ENCODE measurements around the gene TEAD3. TPM values are rescaled to one million over a fixed set of nuclear protein-coding genes. Genes with fewer than 3 reads are reported as not detected.

TEAD3 gene
- total RNA-seq, 1 donor from 2014 or later = 0.26 TPM

Other genes starting within 250 kb of the TEAD3 start
- gene ZNF76, start 237.3 kb downstream of the TEAD3 start, total RNA-seq = 15.7 and 23.9 TPM in 2 replicates
- gene DEF6, start 199.3 kb downstream of the TEAD3 start, total RNA-seq = 0.51 and 0.63 TPM in 2 replicates
- 4.0 and 8.9 TPM in 2 replicates for gene PPARD, start 154.5 kb downstream of the TEAD3 start, total RNA-seq
- 10.3 and 11.1 TPM in 2 replicates for gene FANCE, start 44.7 kb downstream of the TEAD3 start, total RNA-seq
- gene RPL10A, start 28.7 kb downstream of the TEAD3 start, total RNA-seq = 1,744 and 1,805 TPM in 2 replicates
- not detected in 2 replicates for gene TULP1, start 15.8 kb upstream of the TEAD3 start, total RNA-seq
- 37.9 and 40.3 TPM in 2 replicates for gene FKBP5, start 191.8 kb upstream of the TEAD3 start, total RNA-seq
- gene ARMC12, start 240.0 kb upstream of the TEAD3 start, total RNA-seq = 0.25 and 0.39 TPM in 2 replicates